Measurements from ENCODE around the gene PLXNA3. TPM values are rescaled to one million over a fixed set of nuclear protein-coding genes. Genes with fewer than 3 reads are reported as not detected.

Gene PLXNA3
- polyA plus RNA-seq, 5 donors: 54.4 to 79.2 (median 63.2) TPM

DNA sequence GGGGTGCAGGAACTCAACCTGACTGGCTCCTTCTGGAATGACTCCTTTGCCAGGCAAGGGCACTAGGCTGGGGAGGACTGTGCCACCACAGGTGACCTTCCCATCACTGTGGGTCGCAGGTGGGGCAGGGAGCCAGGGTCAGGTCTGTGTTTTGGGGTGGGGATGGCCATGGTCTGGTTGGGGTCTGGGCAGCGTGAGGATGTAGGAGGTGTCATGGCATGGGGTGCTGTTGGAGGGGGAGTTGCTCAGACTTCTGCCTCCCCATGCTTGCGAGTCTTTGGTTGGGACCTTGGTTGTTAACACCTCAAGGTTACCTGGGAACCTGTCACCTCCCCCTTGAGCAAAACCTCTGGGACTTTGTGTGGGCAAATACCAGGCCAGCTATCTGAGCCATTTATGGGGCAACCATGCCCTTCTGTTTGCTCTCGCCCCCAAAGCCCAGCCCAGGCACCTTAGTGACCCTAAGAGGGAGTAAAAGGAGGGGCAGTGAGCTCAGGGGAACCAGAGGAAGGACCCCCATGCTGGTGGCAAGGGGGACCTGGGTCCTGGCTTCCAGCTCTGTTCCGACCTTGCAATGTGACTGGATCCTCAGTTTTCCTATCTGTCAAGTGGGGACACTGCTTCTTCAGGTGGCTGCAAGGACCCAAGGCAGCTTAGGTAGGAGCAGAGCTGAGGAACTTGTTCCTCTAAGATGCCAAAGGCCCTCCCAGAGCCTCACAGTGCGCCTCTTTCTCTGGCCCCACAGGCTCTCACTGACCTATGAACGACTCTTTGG lies 23.5 kb upstream of the PLXNA3 start:
- DNase-seq: no peak

DNA sequence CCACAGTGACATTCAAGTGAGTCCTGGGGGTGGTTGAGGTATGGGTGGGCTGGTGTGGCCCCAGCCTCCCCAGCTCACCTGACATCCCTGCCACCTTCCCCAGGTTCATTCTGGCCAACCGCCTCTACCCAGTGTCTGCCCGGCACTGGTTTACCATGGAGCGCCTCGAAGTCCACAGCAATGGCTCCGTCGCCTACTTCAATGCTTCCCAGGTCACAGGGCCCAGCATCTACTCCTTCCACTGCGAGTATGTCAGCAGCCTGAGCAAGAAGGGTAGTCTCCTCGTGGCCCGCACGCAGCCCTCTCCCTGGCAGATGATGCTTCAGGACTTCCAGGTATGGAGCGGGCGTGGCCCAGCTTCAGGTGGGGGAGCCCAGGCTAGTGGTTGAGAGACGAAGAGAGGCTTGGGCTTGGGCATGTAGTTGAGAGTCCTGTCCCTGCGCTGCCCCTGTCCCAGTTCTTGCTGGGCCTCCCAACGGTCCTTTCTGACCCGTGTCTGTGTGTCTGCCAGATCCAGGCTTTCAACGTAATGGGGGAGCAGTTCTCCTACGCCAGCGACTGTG lies 22.8 kb upstream of the PLXNA3 start:
- DNase-seq: no peak

DNA sequence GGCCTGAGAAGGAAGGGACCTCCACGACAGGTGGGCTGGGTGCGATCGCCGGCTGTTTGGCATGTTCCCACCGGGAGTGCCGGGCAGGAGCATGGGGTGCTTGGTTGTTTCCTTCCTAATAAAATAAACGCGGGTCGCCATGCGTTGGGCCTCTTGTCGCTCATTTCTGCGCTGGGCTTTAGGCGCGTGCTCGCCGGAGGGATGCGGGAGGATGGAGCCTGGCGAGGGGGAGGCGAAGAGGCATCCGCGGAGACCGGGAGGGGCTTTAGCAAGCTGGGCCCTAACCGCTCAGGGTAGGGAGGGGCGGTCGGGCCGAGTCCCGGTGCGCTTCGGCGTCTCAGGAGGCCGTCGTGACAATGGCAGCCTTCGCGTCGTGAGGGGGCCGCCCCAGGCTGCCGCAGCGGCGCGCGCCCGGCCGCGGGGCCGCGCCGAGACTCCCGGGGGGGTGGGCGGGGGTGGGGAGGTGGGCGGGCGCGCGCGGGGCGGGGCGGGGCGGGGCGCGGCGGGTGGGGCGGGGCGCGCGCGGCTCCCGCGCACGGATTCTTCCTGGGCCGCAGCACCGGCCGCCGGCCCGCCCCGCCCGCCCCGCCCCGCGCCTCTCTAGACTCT lies 21.6 kb upstream of the PLXNA3 start:
- peak in 1 of 2 donors; percentile 29 for DNase-seq

- peak in 1 of 2 donors; percentile 21 for DNase-seq
These were observed 20.9 kb upstream of the PLXNA3 start, which contains the start of gene GDI1 for GRCh38 chrX:154436983-154437752. TSS of gene GDI1 (plus strand) at chrX:154437154. CDS start at chrX:154437255, 101 bp downstream.

DNA sequence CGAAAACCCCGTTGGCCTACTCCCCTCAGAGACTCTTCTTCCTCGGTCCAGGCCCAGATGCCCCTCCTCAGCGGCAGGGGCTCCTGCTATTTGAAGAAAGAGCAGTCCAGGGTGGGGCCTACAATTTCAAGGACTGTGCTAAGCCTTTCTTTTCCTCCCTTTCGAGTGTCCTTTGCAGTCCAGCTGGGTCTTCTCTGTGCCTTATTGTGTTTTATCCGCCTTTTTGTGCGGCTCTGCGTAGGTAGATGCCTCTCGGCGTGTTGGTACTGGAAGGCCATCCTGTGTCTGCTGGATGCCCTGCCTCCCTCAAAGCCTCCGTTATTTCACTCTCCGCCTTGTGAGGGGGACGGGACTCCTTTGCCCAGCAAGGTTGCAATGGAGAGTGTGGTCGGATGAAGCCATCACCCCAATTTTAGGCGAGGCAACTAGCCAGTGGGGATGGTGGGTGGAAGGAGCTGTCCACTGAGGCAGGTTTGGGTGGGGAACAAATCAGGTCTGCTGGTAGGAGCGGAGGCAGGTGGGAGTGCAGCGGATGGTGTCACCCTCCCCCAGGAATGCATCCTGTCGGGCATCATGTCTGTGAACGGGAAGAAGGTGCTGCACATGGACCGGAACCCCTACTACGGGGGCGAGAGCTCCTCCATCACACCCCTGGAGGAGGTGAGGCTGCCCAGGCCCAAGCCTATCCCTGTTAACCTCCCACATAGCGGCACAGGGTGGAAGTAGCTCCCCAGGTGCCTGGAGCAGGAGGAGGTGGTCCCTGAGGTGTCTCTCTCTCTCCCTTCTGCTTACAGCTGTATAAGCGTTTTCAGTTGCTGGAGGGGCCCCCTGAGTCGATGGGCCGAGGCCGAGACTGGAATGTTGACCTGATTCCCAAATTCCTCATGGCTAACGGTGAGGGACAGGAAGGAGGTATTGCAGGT lies 19.8 kb upstream of the PLXNA3 start:
- no peak for DNase-seq

- no peak for DNase-seq
These were observed 18.2 kb upstream of the PLXNA3 start for GRCh38 chrX:154439841-154440240.

DNA sequence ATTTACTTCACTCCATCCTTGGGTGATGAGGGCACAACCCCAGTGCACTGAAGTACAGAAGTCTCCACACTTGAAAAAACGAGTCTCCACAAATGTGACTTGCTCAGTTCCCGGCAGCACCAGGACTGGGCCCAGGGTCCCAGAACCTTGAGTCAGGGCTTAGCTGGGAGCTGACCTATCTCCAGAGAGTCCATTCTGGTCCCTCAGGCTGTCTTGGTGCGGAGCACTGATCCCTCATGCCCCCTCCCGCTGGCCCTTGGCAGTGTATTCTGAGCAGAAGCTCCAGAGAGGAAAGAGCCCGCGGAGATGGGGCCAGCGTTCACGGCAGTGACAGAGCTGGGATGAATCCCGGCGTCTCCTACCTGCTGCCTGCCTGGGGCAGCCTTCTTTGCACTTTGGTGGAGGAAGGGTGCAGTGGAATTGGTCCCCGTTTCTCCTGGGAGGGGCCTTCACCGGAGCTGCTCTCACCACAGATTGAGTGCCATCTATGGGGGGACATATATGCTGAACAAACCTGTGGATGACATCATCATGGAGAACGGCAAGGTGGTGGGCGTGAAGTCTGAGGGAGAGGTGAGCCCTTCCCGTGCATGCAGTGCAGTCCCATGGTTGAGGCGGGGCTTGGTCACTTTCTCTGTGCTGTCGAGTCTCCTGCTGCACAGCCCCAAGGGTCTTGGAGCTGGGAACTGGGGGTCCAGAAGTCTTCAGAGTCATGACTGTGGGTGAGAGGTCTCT lies 17.3 kb upstream of the PLXNA3 start:
- DNase-seq: no peak

- DNase-seq: no peak
These were observed 16.5 kb upstream of the PLXNA3 start for GRCh38 chrX:154441564-154441963.

GRCh38 chrX:154441984-154442707 lies 15.9 kb upstream of the PLXNA3 start:
- DNase-seq: no peak

GRCh38 chrX:154443479-154443910 lies 14.6 kb upstream of the PLXNA3 start:
- no peak for DNase-seq

GRCh38 chrX:154443992-154444754 lies 13.9 kb upstream of the PLXNA3 start, which contains the start of gene FAM50A:
TSS of gene FAM50A (plus strand) at chrX:154444141. CDS start at chrX:154444236, 95 bp downstream.
- peak; percentile 40 to 52 for DNase-seq

DNA sequence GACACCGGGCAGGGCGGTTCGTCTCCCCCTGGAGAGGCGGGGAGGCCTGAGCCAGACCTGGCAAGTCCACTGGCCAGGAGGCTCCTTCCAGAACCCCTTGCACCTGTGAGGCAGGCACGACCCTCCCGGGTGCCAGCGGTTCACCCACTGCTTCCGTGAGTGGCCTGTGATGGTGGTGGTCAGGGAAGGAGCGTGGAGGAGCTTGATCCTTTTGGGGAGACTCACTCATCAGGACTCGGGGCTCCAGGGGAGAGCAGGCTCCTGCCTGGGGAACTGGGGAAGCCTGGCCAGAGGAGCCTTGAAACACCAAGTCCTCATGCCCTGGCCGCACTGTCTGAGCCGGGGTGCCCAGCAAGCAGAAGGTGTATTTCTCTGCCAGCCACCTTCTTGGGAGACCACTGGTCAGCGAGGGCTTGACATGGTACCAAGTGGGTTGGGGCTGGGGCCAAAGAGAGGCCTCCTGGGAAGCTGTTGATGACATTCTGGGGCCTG lies 13.3 kb upstream of the PLXNA3 start:
- DNase-seq: no peak

- DNase-seq: no peak
These were observed 12.3 kb upstream of the PLXNA3 start for GRCh38 chrX:154445776-154446175.

DNA sequence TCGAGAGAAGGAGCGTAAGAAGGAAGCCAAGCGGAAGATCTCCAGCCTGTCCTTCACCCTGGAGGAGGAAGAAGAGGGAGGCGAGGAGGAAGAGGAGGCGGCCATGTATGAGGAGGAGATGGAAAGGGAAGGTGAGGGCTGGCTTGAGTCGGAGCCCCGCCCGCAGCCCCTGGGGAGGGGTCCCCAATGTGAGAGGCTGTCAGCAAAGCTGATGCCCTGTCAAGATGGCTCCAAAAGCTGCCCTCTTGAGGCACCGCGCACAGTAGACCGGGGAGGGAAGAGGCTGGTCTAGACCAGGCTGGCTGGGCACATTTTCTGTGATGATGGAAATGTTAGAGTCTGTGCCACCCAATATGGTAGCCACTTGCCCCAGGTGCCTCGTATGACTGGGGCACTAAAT lies 11.7 kb upstream of the PLXNA3 start:
- no peak for DNase-seq

GRCh38 chrX:154448484-154448883 lies 9.6 kb upstream of the PLXNA3 start:
- no peak for DNase-seq

DNA sequence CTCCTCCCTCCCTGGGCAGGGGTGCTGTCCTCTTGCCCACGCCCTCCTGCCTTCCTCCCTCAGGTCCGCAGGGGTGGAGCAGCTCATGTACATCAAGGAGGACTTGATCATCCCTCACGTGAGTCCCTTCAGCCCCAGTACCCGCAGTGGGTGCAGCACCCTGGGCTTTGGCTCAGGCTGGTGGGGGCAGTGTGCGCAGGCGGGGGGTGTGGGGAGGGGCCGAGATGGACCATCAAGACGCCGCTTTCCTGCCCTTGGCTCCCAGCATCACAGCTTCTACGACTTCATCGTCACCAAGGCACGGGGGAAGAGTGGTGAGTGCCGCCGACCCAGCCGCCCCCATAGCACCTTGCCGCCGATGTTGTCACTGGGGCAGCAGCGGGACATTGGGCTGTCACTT lies 8.5 kb upstream of the PLXNA3 start:
- no peak for DNase-seq

GRCh38 chrX:154450312-154450711 lies 7.8 kb upstream of the PLXNA3 start:
- DNase-seq: no peak

DNA sequence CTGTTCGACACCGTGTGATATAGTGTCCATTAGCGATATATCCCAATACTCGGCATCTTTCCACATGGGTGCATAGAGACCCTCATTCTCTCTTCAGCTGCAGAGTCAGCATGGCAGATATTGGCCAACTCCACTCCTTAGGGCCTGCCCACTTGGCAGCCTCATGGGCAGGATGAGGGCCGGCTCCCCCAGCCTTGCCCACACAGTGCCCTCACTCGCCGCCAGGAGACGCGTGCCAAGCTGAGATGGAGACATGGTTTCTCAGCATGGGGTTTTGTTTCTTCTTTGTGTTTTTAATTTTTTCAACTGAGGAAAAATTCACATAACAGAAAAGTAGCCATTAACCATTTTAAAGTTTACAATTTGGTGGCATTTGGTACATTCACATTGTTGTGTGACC lies 5.3 kb upstream of the PLXNA3 start:
- no peak for DNase-seq
